HG03103 (cell line): ENCODE results near the gene CKMT2.
"Not testable (repeated sequence)": the region's sequence is repeated elsewhere in the genome, so short reads cannot be mapped to it uniquely, and the experiment has no call there.

Experiments
- ATAC-seq: cut with Tn5 transposase; IDR thresholded peaks from one replicate; pipeline ENCODE4 v1.9.1; 2021; ENCODE audit warnings: low read depth; ENCODE audit not compliant: unreplicated experiment

Gene CKMT2

DNA sequence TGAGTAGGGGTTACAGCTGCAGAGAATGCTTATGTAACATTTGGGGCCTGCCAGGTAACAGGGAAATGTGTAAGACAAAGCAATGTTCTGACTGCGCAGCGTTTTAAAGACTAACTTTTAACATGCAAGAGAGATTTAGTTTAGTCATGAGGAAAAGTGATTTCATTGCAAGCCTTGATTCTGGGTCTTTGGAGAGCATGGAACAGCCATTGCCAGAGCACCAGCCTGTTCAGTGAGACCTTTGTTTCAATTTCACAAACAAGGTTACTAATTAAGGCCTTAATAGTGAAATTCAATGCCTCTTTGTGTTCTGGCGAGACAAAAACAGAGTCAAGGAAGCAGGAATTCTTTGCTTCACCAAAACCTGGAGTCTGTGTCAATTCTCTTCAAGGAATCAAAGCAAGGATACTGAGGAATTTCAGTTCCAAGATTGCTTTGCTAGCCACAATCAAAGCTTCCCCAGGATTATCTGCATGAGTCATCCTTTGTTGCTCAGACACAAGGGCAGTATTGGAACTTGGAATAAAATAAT is 14.4 kb downstream of the CKMT2 start:
- no peak for ATAC-seq

GRCh38 chr5:81249240-81249639 is 16.1 kb downstream of the CKMT2 start:
- no peak for ATAC-seq

- ATAC-seq, result no peak
Observed at GRCh38 chr5:81250004-81250403, 16.9 kb downstream of the CKMT2 start.

GRCh38 chr5:81251922-81252321 is 18.8 kb downstream of the CKMT2 start:
- ATAC-seq, result no peak

DNA sequence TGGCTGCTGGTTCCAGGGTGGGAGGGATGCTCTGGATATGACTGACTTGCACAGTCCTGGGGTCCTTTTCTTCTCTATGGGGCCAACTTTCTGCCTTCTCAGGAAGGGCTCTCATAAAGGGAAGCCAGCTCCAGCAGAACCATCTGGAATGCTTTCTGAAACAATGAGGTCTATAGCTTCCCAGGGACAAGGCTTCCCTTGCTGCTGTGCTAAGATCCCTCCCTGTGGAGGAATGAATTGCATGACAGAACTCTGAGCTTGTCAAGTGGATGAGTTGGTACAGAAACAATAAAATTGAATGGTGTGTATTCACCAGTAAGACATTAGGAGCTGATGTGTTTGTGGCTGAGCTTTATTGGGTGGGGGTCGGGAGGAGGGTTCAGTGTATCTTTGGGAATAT is 19.8 kb downstream of the CKMT2 start:
- no peak for ATAC-seq

DNA sequence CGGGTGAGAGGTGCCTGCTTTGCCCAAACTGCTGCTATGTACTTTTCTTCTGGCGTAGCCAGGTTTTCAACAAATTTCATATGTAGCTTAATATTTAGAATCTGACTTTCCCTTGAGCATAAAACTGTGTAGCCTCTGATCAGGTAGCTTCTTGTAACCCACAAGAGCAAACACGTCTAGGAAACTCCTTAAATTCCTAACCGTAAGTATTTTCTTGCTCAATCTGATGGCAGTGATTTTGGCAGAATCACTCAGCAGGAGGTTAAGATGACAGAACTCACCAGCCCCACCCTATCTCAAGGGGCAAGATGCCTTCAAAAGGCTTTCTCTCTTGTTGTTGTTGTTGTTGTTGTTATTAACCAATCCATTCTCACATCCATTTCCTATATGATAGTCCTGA is 20.8 kb downstream of the CKMT2 start:
- ATAC-seq, result no peak

GRCh38 chr5:81254886-81255559 is 21.9 kb downstream of the CKMT2 start:
- ATAC-seq, result no peak

GRCh38 chr5:81256766-81257165 is 23.6 kb downstream of the CKMT2 start:
- ATAC-seq, result no peak

DNA sequence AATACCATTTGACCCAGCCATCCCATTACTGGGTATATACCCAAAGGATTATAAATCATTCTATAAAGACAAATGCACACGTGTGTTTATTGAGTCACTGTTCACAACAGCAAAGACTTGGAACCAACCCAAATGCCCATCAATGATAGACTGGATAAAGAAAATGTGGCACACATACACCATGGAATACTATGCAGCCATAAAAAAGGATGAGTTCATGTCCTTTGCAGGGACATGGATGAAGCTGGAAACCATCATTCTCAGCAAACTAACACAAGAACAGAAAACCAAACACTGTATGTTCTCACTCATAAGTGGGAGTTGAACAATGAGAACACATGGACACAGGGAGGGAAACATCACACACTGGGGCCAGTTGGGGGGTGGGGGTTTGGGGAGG is 29.7 kb downstream of the CKMT2 start:
- not testable (repeated sequence) for ATAC-seq

DNA sequence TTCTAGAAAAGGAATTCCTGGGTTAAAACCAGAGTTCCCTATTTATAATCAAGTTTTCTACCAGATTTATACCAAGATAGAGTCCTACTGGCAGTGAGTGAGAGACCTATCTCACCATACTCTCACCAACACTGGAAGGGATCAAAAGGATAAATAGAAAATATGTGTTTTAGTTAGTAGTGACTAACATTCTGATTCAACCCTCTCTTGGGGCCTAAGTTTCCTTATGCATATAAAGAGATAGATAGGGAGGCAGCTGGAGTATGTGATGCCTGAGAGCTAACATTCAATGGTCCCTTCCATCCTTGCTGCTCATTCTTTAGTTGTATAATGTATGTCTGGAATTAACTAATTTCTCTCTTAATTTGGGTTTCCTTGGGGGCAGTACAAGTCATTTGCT is 32.0 kb downstream of the CKMT2 start:
- no peak for ATAC-seq

- no peak for ATAC-seq
Observed at GRCh38 chr5:81268521-81269196, 35.5 kb downstream of the CKMT2 start.

DNA sequence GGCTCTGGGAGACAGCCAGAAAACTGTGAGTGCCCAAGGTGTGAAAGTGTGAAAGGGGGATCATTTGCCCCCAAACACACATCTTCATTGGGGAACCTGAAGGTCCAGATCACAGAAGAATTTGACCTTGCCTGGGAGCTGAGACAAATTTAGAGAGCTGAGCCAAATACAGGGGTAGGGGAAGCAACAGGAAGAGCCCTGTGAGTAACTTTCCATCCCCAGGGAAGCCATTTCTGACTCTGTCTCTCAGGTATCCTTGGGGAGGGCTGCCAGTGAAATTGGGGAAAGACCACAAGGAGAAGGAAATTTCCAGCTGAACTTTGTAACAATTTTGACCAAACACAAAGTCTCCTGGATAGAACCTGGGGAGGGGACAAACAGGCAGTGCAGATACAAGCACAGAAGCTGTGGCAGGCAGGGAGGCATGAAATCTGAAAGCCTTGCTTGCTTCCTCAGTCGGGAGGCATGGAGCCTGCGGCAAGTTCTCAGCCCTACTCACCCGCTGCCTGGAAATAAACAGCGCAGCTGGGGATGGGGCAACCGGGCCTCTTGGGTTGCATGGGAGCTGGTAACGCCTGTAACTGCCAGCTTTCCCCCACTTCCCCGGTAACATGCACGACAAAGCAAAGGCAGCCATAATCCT is 36.8 kb downstream of the CKMT2 start:
- ATAC-seq, result no peak

GRCh38 chr5:81270394-81271027 is 37.4 kb downstream of the CKMT2 start:
- ATAC-seq, result not testable (repeated sequence)

GRCh38 chr5:81283976-81284375 is 50.9 kb downstream of the CKMT2 start:
- ATAC-seq, result no peak

DNA sequence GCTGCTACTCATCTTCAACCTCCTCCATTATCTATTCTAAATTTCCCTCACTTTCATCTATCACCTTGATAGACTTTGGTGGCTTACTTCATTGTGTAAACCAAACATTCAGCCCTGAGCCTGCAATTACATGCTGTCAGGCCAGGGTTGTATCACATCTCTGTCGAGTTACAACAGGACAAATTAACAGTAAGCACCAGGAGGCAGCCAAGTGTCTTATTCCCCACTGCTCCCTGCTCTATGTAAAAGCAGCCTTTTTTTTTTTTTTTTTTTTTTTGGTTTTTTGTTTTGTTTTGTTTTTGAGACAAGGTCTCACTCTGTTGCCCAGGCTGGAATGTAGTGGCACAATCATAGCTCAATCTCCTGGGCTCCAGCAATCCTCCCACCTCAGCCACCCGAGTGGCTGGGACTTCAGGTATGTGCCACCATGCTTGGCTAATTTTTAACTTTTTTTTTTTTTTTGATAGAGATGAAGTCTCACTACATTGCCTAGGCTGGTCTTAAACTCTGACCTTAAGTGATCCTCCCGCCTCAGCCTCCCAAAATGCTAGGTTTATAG is 53.0 kb downstream of the CKMT2 start:
- ATAC-seq, result no peak

GRCh38 chr5:81288021-81288433 is 54.9 kb downstream of the CKMT2 start:
- no peak for ATAC-seq

DNA sequence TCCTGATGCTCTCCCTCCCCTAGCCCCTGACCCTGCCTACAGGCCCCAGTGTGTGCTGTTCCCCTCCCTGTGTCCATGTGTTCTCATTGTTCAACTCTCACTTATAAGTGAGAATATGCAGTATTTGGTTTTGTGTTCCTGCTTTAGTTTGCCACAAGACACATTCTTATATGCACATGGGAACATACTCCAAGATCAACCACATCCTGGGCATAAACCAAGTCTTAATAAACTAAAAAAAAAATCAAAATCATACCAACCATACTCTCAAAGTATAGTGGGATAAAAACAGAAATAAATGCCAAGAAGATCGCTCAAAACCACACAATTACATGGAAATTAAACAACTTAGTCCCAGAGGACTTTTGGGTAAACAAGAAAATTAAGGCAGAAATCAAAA is 57.0 kb downstream of the CKMT2 start:
- ATAC-seq, result no peak

DNA sequence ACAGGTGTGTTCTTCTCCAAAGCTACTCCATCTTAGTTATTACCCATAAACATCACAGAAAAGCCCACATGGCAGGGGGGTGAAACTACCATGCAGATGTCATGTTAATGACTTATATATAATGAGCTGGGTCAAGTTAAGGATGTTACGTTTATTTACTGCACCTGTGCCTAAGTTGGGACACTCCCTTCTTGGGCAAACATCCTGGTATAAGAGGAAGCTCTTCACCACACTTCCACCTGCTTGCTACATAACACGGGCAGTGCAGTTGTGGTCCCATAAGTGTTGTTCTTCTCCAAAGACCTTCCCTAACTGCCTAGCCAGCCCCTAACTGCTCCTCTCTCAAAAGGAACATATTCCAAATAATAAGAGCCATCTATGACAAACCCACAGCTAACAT is 59.0 kb downstream of the CKMT2 start:
- no peak for ATAC-seq

- not testable (repeated sequence) for ATAC-seq
Observed at GRCh38 chr5:81294021-81294420, 60.9 kb downstream of the CKMT2 start.

- no peak for ATAC-seq
Observed at GRCh38 chr5:81297531-81297930, 64.4 kb downstream of the CKMT2 start.

GRCh38 chr5:81300921-81301270 is 67.8 kb downstream of the CKMT2 start:
- ATAC-seq, result no peak
